Astrocyte of the spinal cord (primary cell): ENCODE data around the gene WDR27.

Experiments
- DNase-seq: peaks from one replicate; pipeline ENCODE4 v3.0.0; 2011; ENCODE audit warnings: low read depth, low spot score
- H3K4me3 ChIP-seq: 2 replicates; pipeline ENCODE4 v1.5.1; 2011; ENCODE audit warnings: low read depth, mild to moderate bottlenecking, low read length, moderate library complexity
- in situ Hi-C: cut with HindIII; loops from 2 replicates; pipeline ENCODE4 v1.10.0; 2017; ENCODE audit warnings: low sequenced_read_pairs
- TF ChIP-seq, protein P1 (sequence below): IDR thresholded peaks from 2 replicates; pipeline ENCODE4 v1.5.1; 2012; ENCODE audit warnings: low read depth, mild to moderate bottlenecking, low read length, inconsistent platforms

WDR27 gene

DNA sequence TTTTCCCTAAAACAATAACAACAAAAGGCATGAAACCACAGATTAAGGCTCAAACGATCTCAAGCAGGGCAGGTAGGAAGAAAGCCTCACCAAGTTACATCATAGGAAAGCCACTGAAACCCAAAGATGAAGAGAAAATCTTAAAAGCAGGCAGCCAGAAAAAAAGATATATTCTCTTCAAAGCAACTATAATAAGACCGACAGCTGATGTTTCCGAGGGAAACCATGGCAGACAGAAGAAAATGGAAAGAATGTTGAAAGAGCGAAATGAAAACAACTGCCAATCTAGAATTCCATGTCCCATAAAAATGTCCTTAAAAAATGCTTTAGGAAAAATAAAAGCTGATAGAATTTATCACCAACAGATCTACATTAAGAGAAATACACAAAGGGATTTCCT is 286.6 kb downstream of the WDR27 start:
- in situ Hi-C loops: no loop called here
- no peak overlapping the region for H3K4me3 ChIP-seq
- TF ChIP-seq, protein P1, sequence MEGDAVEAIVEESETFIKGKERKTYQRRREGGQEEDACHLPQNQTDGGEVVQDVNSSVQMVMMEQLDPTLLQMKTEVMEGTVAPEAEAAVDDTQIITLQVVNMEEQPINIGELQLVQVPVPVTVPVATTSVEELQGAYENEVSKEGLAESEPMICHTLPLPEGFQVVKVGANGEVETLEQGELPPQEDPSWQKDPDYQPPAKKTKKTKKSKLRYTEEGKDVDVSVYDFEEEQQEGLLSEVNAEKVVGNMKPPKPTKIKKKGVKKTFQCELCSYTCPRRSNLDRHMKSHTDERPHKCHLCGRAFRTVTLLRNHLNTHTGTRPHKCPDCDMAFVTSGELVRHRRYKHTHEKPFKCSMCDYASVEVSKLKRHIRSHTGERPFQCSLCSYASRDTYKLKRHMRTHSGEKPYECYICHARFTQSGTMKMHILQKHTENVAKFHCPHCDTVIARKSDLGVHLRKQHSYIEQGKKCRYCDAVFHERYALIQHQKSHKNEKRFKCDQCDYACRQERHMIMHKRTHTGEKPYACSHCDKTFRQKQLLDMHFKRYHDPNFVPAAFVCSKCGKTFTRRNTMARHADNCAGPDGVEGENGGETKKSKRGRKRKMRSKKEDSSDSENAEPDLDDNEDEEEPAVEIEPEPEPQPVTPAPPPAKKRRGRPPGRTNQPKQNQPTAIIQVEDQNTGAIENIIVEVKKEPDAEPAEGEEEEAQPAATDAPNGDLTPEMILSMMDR: no peak
- DNase-seq: peak; percentile 13

GRCh38 chr6:169411722-169412121 is 290.1 kb downstream of the WDR27 start:
- in situ Hi-C loops: no loop called here
- TF ChIP-seq, protein P1: no peak
- DNase-seq: no peak
- H3K4me3 ChIP-seq: no peak overlapping the region

- DNase-seq: no peak
- in situ Hi-C loops: no loop called here
- no peak overlapping the region for H3K4me3 ChIP-seq
- TF ChIP-seq, protein P1: no peak
Measured at GRCh38 chr6:169411296-169411695, 290.5 kb downstream of the WDR27 start.

GRCh38 chr6:169409742-169410312 is 292.0 kb downstream of the WDR27 start:
- DNase-seq: no peak
- H3K4me3 ChIP-seq: no peak overlapping the region
- in situ Hi-C loops: no loop called here
- TF ChIP-seq, protein P1: no peak

GRCh38 chr6:169407325-169407724 is 294.5 kb downstream of the WDR27 start:
- TF ChIP-seq, protein P1: no peak
- H3K4me3 ChIP-seq: no peak overlapping the region
- in situ Hi-C loops: no loop called here
- no peak for DNase-seq
